ENCODE measurements around the gene UGT1A4. TPM values are rescaled to one million over a fixed set of nuclear protein-coding genes. Genes with fewer than 3 reads are reported as not detected.

Gene UGT1A4
- total RNA-seq, 2 experiments from 2014 or later: not detected

DNA sequence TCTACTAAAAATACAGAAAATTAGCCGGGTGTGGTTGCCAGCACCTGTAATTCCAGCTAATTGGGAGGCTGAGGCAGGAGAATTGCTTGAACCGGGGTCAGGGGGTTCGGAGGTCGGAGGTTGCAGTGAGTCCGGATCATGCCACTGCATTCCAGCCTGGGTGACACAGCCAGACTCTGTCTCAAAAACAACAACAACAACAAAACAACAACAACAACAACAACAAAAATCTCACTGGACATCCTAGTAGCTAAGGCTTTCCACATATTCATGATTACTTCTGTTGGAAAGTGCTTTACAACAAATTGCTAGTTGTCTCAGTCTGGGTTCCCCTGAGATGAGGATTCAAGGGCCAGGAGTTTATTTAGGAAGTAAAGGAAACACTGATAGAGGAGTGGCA, 55.3 kb downstream of the UGT1A4 start:
- TF ChIP-seq CTCF (IDR thresholded peaks at IDR 0.05): no peak
- intact Hi-C loops (cut with micrococcal nuclease): no loop called here
- ATAC-seq: no peak
- Mint-ChIP-seq H3K9me3 (peaks cover 4% of the 10 kb centered on the region), H3K27me3 (peaks cover 14% of the 10 kb centered on the region), H3K4me1 (ENCODE audit: low read depth) (no peaks in the 10 kb centered on the region), H3K27ac (no peak overlapping the region), H3K36me3 (ENCODE audit: low read depth) (no peaks in the 10 kb centered on the region), H3K4me3 (no peak overlapping the region)
- CTCF ChIA-PET: interaction anchor here (1.0 to 1.2 kb wide), 2 partner anchors 9 to 11 kb away, joined by 3 read pairs; no protein-coding TSS in a partner anchor
- POLR2A ChIA-PET: interaction anchor here (0.5 to 0.8 kb wide), 2 partner anchors 10 to 12 kb away, joined by 3 to 4 read pairs; no protein-coding TSS in a partner anchor
- no peak for DNase-seq

DNA sequence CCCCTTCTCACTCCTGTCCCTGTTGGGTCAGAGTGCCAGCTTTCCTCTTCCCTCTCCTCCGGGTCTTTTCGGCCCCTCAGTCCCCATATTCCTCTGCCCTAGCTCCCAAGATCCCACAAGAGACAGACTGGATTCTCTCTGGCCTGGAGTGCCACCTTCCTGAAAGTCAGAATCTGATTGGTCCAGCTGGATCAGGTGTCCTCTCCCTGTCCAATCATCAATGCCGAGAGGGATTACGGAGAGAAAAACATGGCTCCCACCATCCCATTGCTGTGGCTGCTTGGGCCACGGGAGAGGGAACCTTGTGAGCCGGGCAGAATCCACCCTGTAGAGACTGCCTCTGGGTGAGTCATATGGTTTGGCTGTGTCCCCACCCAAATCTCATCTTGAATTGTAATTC, 56.9 kb downstream of the UGT1A4 start:
- POLR2A ChIA-PET: no interaction called here
- intact Hi-C loops (cut with micrococcal nuclease): no loop called here

GRCh38 chr2:233778030-233778429, 59.5 kb downstream of the UGT1A4 start, which contains the start of gene MROH2A:
TSS of gene MROH2A (plus strand) at chr2:233778330. CDS start at chr2:233779359, 1,029 bp downstream.
- Mint-ChIP-seq H3K9me3 (peaks cover 4% of the 10 kb centered on the region), H3K4me1 (ENCODE audit: low read depth) (no peaks in the 10 kb centered on the region), H3K36me3 (ENCODE audit: low read depth) (no peaks in the 10 kb centered on the region), H3K4me3 (no peak within 1 kb of the TSS), H3K27ac (no peak within 1 kb of the TSS), H3K27me3 (peaks cover 16% of the 10 kb centered on the region)
- ATAC-seq (no peak), DNase-seq (no peak)
- POLR2A ChIA-PET: no interaction called here
- CTCF ChIA-PET: no interaction called here
- no peak for TF ChIP-seq CTCF (IDR thresholded peaks at IDR 0.05)
- intact Hi-C loops (cut with micrococcal nuclease): no loop called here

More for the DNA sequence above, 56.9 kb downstream of the UGT1A4 start:
- DNase-seq (no peak), ATAC-seq (no peak)
- peaks cover 4% of the 10 kb centered on the region for H3K9me3 Mint-ChIP-seq
- H3K27me3 Mint-ChIP-seq: peaks cover 15% of the 10 kb centered on the region
- TF ChIP-seq CTCF (IDR thresholded peaks at IDR 0.05): no peak
- no peaks in the 10 kb centered on the region for H3K36me3 Mint-ChIP-seq (ENCODE audit: low read depth)
- CTCF ChIA-PET: no interaction called here
- no peak overlapping the region for H3K27ac Mint-ChIP-seq
- H3K4me3 Mint-ChIP-seq: no peak overlapping the region
- H3K4me1 Mint-ChIP-seq (ENCODE audit: low read depth): no peaks in the 10 kb centered on the region

DNA sequence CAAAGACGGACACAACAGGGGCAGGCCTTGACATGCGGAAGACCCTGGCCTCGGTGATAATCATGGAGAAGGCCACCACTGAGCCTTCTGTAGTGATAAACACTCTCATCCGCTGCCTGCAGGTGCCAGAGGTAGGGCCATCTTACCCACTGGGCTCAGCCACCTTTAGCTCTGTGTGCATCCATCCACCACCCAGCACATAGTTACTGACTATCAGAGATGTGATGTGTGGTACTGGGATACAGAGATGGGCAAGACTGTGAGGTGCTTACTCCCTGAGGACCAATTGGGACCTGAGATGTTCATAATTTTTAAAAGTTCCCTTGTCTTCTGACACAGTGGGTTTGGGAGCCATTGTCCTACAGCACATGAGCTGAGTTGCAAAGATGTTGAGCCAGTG, 61.2 kb downstream of the UGT1A4 start:
- intact Hi-C loops (cut with micrococcal nuclease): no loop called here
- DNase-seq: no peak
- no peak for TF ChIP-seq CTCF (IDR thresholded peaks at IDR 0.05)
- POLR2A ChIA-PET: no interaction called here
- ATAC-seq: no peak
- H3K27me3 Mint-ChIP-seq: peaks cover 17% of the 10 kb centered on the region
- H3K9me3 Mint-ChIP-seq: peaks cover 4% of the 10 kb centered on the region
- H3K4me3 Mint-ChIP-seq: no peak overlapping the region
- CTCF ChIA-PET: no interaction called here
- H3K36me3 Mint-ChIP-seq (ENCODE audit: low read depth): no peaks in the 10 kb centered on the region
- H3K27ac Mint-ChIP-seq: no peak overlapping the region
- H3K4me1 Mint-ChIP-seq (ENCODE audit: low read depth): no peaks in the 10 kb centered on the region

DNA sequence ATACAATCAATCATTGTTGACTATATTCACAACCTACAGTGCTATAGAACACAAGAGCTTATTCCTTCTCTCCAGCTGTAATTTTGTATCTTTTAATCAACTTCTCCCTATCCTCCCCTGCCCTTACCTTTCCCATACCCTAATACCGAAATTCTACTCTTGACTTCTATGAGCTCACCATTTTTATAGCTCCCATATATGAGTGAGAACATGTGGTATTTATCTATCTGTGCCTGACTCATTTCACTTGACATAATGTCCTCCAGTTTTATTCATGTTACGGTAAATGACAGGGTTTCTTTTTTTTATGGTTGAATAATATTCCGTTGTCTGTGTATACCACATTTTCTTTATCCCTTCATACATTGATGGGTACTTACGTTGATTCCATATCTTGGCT, 62.2 kb downstream of the UGT1A4 start:
- ATAC-seq: no peak
- Mint-ChIP-seq H3K9me3 (peaks cover 4% of the 10 kb centered on the region), H3K4me1 (ENCODE audit: low read depth) (no peaks in the 10 kb centered on the region), H3K27ac (no peak overlapping the region), H3K4me3 (no peak overlapping the region), H3K36me3 (ENCODE audit: low read depth) (peaks cover 3% of the 10 kb centered on the region), H3K27me3 (peaks cover 17% of the 10 kb centered on the region)
- ChIA-PET CTCF (no interaction called here), POLR2A (no interaction called here)
- intact Hi-C loops (cut with micrococcal nuclease): no loop called here
- TF ChIP-seq CTCF (IDR thresholded peaks at IDR 0.05): no peak
- DNase-seq: no peak

Data from activated CD8-positive, alpha-beta T cell treated with anti-CD3 and anti-CD28 coated beads for 36 hours (primary cell).